GM04503 (cell line): ENCODE results near the gene MAT2B.
"Not testable (repeated sequence)": the region's sequence is repeated elsewhere in the genome, so short reads cannot be mapped to it uniquely, and the experiment has no call there.

Source experiments
- DNase-seq: peaks from one replicate; pipeline ENCODE4 v3.0.0-alpha.2; 2012; ENCODE audit warnings: low read depth

The MAT2B gene

DNA sequence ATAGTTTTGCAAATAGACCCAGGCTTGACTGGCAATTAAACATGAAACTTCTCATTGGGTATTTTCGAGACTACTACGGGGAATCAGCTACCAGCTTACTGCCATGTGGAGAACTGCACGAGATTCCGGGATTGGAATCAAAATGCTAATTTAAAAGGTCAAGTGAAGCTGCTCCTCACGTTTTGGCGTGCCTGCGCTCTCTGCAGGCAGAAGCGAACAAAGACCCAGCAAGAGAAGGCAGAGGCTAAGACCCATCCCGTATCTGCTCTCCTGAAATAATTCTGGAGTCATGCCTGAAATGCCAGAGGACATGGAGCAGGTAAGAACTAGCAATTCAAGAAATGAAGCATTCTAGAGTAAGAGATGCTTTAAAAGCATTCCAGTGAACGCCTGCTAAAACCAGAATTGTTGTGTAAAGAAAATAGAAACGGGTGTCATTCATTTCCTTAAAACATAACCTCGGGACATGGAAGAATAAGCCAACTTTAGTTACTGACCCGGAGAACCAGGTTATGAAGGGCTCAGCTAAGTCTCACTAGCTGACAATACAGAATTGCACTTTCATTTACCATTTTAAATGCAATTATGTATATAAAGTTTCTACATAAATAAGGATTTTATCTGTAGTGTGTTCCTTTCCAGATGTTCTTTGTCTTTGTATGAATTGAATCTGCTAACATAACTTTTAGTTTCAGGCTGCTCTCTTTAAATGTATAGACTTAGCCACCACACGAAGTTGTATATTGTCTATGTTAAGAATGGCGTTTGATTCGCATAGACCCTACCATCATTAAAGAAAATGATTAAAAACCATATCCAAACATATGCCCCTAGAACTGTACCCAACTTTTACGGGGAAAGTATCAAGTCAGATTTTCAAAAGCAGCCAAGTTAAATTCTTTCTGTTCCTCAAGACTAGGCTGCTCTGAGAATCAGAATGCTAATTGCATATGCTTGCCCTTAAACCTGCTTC lies 2.0 kb upstream of the MAT2B start:
- no peak for DNase-seq

DNA sequence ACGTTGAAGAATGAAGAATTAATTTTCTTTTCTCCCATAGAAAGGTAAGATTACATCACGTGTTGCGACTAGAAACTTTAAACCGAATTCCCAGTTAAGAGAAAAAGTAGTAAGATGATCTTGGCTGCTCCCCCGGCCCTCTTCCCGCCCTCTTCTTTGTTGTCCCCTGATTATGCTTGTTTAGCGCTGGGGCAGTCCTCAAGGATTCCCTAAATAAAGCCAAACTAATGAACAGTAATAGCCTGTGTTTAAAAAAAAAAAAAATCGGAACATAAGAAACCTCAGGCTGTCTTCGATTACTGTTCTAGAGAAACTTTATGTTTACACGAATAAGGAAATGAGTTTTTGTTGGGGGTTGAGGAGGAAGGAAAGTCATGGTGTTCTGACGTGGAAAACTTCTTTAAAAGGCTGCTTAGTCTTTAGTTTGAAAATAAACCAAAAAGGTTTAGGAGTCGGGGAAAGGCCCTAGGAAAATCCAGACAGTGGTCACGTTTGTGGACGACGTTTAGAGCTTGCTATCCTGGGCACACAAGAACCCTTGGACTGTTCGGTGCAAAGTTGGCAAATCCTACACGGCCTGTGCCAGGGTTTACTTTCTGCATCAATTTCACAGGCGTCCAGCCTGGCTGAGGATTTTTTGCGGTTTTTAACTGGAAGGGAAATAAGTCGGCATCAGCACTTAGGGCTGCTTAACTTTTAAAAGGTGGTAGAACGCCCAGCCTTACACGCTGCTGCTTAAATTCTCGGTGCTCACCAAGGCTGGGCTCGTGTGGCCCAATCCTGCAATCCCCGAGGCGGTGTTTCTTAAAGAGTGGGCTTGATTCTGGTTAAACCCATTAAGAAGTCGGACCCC lies 1.1 kb upstream of the MAT2B start:
- DNase-seq, result no peak

DNA sequence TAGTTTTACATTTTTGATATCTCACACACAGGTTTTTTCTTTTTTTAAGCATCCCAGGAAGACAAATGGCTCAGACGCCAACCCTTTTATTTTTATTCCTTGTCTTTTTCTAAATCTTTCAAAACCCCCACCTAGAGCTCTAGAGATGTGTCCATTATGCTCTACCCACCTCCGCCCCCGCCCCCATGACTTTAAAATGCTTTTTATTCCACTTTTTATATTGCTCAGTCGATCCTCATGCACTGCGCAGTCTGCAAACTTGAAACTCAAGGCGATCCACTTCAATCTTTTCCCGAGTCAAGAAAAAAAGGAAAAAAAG lies 411 bp upstream of the MAT2B start:
- DNase-seq, result no peak

DNA sequence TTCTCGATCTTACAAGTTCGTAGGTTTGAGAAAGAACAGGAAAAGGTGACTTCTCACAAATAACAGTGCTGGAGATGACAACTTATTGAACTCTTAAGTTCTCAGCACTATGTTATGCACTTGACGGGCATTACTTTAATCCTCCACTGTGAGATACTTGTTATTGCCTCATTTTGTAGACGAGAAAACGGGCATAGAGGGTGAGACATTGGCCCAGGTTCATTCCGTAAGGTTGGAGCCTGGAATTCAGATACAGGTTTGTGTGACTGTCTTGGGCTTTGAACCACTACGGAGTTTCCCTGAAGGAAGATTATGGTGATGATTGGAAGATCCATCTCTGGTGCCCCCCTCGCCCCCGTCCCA lies 657 bp downstream of the MAT2B start:
- no peak for DNase-seq

DNA sequence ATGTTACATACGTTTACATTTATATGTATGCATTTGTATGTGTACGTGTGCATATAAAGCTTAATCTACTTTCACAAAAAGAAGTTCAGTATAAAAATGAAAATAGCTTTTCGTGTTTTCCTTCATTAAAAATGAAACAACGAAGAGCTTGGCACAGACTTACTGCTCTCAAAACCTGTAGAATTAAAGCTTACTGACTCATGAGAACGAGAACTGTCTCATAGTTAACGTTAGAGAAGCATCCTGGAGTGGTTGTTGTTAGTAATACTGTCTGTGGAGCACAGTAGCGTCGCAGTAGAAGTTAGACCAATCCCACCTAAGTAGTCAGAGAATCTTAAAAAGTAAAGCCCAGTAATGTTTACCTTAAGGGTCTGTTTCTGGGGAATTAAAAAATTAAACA lies 1.3 kb downstream of the MAT2B start:
- no peak for DNase-seq

DNA sequence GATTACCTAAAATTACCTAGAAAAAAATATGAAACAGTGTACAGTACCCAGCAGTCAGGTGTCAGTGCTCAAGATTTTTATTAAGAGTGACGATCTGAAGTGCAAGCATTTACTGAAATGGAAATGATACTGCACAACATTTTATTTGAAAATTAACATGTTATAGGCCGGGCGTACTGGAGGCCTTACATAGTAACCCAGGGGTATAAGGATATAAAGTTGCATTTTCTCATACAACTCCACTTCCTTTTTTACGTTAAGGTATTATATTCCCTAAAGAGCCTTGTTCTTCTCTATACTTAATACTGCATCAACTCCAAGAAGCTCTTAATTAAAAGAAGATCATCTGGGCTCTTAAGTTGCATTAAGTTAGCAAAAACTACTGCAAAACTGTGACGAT lies 3.3 kb downstream of the MAT2B start:
- DNase-seq, result no peak

DNA sequence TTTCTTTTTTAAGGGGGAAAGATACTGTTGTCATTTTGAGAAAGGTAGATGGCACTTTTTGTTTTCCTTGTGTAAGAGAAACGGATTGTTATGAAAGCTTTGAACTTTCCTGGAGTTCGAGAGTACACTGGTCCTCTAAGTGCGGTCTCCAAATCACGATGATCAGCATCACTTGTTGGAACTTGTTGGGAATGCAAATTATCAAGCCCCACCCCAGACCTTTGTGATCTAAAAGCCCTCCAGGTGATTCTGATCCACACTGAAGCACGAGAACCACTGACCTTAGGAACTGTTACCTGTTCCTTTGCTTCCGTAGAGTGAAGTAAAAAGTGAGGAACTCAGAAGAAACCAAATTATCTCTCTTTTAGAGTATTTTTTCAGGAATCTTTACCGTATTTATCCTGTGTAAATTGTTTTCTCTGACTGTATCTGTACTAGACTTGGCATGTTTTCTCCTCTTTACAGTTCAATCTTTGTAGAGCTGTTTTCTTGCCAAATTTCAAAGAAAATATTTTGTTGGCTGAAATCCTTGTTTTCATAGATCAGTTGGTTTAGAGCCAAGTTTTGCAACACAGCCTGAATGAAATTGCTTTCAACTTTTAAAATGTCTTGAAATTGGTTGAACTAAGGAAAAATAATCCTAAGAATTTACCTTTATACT lies 4.0 kb downstream of the MAT2B start:
- no peak for DNase-seq

DNA sequence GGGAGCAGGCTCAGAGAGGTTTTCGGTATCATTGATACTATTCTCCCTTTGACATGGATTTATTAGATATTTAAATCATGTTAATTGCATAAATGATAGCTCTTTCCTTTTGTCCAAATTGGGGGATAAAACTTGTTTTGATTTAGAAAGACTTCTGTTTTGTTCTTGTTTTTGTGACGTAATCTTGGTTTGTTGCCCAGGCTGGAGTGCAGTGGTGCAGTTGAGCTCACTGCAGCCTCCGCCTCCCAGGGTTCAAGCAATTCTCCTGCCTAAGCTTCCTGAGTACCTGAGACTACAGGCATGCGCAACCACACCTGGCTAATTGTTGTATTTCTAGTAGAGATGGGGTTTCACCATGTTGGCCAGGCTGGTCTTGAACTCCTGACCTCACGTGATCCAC lies 7.1 kb downstream of the MAT2B start:
- DNase-seq, result no peak

DNA sequence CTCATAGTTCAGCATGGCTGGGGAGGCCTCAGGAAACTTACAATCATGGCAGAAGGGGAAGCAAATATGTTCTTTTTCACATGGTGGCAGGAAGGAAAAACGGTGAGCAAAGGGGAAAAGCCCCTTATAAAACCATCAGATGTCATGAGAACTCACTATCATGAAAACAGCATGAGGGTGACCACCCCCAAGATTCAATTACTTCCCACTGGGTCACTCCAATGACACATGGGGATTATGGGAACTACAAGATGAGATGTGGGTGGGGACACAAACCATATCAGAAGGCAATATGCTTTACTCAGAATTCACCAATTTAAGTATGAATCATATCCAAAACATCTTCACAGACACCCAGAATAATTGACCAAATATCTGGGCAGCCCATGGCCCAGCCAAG lies 19.7 kb downstream of the MAT2B start:
- DNase-seq, result no peak

DNA sequence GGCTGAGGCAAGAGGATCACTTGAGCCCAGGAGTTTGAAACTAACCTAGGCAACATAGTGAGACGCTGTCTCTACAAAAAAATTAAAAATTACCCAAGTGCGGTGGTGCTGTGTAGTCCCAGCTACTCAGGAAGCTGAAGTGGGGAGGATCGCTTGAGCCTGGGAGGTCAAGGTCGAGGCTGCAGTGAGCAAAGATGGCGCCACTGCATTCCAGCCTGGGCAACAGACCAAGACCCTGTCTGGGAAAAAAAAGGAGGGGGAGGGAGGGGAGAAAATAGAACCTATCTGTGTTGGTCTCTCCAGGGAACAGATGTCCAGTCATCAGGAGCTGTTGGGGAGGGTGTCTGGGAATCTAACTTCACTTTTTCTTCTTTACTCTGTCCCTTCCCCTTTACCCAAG lies 24.3 kb downstream of the MAT2B start:
- no peak for DNase-seq

DNA sequence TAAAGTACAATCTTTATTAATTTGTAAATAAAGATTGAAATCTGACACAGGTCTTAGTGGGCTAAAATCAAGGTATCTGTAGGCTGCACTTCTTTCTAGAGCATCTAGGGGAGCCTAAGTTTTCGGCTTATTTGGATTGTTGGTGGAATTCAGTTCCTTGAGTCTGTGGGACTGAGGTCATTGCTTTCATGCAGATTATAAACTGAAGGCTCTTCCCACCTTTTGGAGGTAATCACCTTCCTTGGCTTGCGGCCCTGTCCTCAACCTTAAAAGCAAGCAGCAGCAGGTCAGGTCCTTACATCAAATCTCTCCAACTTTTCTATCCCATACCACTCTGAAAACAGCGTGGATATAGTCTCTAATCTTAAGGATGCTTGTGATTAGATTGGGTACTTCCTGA lies 25.9 kb downstream of the MAT2B start:
- no peak for DNase-seq

DNA sequence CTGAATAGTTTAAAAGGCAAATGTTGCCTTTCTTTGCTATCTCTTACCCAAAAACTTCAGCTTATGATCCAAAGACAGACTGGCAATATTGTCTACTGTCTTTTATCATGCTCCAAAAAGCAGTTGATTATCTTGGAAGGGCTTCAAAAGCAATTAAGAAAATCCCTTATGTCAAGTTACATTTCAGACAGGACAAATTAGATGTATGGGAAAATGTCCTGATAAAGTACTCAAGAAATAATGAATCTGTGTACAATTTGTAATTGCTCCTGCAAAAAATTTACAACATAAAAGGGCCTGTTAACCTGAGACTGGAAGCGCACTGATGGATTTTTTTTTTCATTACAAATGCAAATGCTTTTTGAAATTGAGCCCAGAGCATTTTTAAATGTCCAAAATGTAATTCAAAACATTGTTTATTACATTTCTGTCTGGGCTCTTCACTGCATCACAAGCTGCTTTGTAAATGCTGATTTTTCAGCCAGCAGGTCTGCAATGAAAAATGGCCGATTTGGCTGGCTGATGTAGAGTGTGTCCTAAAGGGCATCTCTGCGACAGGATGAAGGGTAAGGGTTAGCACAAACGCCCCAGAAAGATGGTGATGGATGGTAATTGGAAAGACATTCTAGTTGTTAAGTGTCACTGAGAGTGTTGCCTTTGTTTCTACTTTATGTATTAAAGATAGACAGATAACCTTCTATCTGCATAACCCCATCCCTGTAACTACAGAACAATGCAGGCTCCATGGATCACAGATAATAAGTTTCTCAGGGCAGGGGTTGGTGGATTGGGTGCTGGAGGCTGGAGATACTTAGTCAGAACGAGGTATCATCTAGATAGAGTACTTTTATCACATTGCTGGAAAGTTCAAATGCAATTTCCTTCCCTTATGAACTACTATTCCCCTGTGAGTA lies 27.0 kb downstream of the MAT2B start:
- DNase-seq, result no peak

DNA sequence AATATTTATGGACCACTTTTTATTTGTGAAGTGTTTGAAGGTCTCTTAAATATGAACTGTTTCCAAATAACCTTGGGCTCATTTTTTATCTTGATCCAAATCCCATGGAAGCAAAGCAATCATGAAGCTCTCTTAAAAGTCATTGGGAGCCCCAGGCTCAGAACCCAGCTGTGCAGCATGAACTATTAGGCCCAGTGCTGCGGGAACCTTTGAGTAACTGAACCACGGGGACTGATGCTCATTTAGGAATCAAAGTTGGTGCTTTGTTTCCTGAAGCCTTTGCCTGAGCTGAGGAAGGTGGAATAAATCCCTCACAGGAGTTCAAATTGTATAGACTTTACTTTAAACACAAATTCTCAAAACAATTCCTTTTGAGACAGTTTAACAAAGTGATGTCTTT lies 27.8 kb downstream of the MAT2B start:
- no peak for DNase-seq

DNA sequence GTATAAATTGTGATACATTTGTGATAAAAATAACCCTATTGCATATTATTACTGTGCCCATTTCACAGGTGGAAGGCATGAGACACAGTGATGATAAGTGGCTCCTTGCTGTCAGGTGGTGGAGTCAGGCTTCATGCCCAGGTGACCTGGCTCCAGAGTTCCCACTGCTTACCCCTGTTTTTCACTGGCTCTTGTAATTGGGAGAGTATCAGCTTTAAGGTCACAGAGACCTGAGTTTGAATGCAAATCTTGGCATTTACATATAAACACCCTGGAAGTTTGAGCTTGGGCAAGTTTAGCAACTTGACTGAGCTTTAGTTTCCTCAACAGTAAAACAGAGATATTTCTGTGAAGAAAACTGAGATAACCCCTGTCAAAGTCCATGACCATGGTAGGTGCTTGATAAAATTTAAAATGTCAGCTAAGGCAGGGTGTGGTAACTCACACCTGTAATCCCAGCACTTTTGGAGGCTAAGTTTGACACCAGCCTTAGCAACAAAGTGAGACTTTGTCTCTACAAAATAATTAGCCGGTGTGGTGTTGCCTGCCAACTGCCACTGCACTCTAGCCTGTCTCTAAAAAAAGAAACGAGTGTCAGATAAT lies 29.2 kb downstream of the MAT2B start:
- no peak for DNase-seq

DNA sequence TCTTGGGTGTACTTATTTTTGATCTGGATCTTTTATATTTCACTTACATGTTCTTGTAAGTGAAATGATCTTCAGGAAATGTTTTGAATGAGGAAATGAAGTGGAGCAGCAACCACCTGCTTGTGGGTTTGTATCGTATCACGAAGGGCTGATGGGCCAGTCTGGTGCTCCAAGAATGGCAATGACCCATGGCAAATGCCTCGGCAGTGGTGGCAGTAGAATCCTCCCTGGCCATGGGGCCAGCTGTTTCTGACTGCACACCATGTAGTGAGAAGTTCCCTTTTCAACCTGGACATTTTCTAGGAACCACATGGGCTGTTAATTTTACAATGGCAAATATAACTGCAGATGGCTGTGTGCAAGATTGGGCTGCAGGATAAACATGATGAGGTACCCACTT lies 29.9 kb downstream of the MAT2B start:
- no peak for DNase-seq

DNA sequence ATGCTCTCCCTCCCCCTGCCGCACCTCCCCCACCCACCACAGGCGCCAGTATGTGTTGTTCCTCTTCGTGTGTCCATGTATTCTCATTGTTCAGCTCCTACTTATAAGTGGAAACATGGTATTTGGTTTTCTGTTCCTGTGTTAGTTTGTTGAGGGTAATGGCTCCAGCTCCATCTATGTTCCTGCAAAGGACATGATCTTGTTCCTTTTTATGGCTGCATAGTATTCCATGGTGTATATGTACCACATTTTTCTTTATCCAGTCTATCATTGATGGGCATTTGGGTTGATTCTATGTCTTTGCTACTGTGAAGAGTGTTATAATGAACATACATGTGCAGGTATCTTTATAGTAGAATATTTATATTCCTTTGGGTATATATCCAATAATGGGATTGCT lies 31.0 kb downstream of the MAT2B start:
- not testable (repeated sequence) for DNase-seq

DNA sequence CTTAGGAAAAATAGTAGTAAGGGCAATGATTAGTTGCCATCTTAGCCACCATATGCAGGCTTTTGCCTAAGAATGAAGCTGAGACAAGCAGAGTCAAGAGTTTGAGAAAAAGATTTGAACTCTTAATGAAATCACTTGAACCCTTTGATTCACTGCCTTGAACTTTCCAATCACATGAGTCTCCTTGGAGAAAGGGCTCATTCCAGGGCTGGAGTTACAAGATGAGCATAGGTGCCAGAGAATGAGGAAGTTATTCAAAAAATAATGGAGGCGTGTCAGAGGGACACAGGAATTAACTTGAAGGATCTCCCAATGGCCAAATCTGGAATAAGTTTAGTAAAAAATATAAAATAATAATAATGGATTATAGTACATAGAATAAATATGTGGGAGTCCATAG lies 35.3 kb downstream of the MAT2B start:
- DNase-seq, result no peak

DNA sequence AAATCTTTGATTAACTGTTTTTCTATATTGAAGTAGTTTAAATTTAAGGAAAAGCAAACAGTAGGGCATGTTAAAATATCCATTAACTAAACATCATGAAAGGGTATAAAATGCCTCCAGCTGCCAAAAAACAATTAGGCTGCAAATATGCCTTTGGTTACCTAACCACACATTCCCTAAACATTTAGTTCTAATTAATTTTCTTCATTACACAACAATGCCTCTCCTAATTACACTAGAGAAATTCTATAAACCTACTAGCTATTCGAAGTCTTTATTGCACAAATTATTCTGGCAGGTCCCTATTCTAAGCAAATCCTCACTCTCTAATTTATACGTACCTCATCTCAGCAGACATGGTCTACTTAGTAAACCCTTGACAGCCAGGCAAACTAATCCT lies 37.4 kb downstream of the MAT2B start:
- no peak for DNase-seq

DNA sequence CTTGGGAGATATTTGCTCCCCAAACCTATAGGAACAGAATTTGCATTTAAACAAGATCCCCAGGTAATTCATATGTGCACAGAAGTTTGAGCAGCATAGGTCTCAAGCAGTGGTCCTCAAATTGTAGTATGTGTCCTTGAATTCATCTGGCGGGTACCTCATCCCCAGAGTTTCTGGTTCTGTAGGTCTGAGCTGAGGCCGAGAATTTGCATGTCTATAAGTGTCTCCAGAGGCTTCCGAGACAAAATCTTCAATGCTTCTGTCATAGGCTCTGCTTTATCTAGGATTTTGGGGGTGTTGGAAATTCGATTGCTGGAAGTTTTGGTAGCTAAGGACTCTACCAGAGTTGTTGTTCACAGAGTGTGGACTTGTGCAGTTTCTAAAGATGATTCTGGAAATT lies 38.6 kb downstream of the MAT2B start:
- DNase-seq, result no peak

DNA sequence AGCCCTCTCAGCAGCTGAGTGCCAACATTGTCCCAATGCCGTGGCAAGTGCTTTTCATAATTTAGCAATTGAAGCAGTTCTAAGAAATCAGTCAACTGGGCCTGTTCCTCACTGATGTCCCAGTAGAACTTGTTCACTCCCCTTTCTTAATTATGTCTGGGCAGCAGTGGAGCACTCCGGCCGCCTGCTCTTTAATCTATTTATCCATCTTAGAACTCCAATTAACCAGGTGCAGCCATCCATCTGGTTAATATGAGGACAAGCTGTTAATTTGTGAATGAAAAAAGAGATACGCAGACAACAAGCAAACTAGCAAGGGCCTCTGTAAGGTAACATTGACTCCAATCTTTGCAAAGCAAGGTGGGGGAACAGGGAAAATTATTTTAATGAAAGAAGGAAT lies 39.4 kb downstream of the MAT2B start:
- DNase-seq, result no peak

DNA sequence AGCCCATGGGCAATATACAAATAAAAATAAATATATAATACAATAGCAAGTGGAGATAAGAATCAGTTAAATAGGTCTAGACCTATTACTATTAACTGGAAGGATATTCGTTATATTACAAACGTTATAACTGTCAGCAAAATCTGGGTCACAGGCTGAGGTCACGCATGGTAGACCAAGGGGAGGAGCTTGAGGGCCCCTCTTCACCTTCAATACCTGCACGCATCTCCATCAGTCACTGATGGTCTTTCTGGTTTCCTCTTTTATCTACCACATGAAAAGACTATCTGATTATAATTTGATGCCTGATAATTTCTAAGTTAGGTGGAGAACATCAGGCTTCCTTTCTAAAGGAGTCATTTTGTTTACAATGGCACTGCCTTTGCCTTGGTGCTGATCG lies 43.2 kb downstream of the MAT2B start:
- no peak for DNase-seq
